Ecto neural progenitor cell (in vitro differentiated cells): ENCODE results near the gene VWA7.
A peak's percentile ranks its signal among the peaks of the same experiment; 100 is the strongest.
"Not testable (repeated sequence)": the region's sequence is repeated elsewhere in the genome, so short reads cannot be mapped to it uniquely, and the experiment has no call there.

Experiments used
- DNase-seq: peaks from one replicate; pipeline ENCODE4 v3.0.0-alpha.2; 2018; ENCODE audit warnings: low spot score

Gene VWA7, protein sequence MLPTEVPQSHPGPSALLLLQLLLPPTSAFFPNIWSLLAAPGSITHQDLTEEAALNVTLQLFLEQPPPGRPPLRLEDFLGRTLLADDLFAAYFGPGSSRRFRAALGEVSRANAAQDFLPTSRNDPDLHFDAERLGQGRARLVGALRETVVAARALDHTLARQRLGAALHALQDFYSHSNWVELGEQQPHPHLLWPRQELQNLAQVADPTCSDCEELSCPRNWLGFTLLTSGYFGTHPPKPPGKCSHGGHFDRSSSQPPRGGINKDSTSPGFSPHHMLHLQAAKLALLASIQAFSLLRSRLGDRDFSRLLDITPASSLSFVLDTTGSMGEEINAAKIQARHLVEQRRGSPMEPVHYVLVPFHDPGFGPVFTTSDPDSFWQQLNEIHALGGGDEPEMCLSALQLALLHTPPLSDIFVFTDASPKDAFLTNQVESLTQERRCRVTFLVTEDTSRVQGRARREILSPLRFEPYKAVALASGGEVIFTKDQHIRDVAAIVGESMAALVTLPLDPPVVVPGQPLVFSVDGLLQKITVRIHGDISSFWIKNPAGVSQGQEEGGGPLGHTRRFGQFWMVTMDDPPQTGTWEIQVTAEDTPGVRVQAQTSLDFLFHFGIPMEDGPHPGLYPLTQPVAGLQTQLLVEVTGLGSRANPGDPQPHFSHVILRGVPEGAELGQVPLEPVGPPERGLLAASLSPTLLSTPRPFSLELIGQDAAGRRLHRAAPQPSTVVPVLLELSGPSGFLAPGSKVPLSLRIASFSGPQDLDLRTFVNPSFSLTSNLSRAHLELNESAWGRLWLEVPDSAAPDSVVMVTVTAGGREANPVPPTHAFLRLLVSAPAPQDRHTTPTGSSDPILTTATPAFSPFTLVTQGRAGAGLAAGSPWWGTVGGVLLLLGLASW

DNA sequence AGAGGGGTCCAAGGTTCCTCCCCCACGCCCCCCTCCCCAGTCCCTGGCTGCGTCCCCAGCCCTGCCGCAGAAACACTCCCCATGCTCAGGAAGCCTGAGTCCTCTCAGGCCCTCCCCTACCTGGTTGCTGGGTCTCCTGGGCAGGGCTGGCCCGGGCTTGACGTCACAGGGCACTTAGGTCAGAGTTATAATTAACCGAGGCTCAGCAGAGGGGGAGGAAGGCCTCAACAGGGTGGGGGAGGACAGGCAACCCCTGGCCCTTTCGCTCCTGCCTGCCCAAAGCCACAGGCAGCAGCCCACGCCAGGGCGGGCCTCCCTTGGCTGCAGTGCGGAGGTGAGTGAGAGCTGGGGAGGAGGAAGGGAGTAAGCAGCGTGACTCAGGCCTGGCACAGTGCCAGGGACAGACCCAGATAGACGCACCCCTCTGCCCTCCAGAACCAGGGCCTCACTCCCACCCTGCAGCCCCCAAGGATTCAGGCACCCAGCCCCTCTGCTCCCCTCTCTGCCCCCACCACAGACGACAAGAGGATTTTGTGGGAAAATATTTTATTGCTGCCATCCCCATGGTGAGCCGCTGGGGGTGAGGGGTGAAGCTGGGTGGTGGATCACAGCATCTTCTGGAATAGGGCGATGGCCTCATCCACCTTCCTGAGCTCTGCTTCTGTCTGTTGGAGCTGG, at the start of gene VWA7:
VWA7 (minus strand) TSS at position 340 of the 678 bp plus-strand sequence. CDS start 549 bp downstream, outside the sequence.
- no peak for DNase-seq

DNA sequence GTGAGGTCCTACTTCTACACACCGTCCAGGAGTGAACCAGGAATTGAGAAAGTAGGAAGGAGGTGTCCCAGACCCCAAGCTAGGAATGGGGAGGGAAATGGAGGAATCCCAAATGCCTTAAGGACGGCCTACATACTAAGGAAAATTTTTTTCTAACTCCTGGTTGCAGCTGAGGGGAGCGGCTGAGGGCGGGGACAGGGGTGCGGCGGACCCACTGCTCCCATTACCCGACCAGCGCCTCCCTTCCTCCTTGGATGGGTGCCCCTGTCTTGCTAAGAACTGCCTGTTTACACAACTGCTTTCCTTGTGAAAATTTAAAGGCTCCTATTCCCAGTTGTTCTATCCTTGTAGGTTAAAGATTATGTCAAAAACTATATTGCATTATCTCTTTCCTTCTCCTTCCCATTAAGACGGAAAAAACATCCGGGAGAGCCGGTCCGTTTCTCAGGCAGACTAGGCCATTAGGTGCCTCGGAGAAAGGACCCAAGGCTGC, 49.7 kb upstream of the VWA7 start:
- DNase-seq: no peak

DNA sequence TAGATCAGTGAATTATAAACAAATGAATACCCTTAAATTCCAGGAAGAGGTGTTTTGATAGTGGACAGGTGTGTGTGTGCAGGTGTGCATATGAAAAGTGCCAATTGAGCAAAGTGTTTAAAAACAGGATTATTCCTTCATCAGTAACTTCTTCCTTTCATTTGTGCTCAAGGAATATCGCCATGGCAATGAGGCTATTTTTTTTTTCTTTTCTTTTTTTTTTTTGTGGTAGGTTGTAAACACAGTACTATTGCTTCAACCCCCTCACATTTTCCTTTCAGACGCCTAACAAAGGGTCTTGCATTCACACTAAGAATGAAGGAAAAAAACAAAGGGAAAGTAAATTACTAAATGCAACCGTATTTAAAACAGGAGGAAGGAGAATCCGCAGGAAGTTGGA, 48.4 kb upstream of the VWA7 start:
- no peak for DNase-seq

GRCh38 chr6:31823592-31824196, 46.6 kb upstream of the VWA7 start:
- not testable (repeated sequence) for DNase-seq

- DNase-seq: peak; percentile 63
Measured at GRCh38 chr6:31822036-31822821, 45.1 kb upstream of the VWA7 start.

DNA sequence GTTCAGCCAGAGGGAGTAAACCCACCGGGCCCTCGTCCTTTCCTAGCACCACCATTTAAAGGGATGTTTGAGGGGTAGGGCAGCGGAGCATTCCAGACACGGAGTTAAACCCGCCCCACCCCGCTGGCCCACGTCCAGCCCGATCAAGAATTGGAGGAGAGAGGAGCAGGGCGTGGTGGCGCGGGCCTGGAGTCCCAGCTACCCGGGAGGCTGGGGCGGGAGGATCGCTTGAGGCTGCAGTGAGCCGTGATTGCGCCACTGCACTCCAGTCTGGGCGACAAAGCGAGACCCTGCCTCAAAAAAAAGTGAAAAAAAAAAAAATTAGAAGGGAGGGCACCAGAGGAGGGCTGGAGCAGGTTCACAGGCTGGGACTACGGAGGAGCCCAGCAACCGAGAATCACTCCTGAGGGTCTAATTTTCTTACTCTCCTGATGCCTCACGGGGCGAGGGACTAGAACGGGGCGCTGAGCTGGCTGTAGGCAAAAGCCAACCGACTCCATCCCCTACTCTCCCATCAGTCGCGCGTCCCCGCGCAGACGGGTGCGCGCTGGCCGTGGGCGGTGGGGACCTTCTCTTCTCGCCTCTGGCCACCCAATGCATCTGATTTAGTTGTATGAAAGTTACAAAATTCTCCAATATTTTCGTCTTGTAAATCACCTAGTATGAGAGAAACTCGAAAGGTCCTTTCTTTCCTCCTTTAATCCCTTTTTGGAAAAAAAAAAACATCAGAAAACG, 44.3 kb upstream of the VWA7 start:
- peak; percentile 68 for DNase-seq

GRCh38 chr6:31820399-31820798, 43.3 kb upstream of the VWA7 start:
- not testable (repeated sequence) for DNase-seq

- no peak for DNase-seq
Measured at GRCh38 chr6:31819871-31820299, 42.8 kb upstream of the VWA7 start.

GRCh38 chr6:31817929-31818511, 40.9 kb upstream of the VWA7 start:
- DNase-seq: not testable (repeated sequence)

DNA sequence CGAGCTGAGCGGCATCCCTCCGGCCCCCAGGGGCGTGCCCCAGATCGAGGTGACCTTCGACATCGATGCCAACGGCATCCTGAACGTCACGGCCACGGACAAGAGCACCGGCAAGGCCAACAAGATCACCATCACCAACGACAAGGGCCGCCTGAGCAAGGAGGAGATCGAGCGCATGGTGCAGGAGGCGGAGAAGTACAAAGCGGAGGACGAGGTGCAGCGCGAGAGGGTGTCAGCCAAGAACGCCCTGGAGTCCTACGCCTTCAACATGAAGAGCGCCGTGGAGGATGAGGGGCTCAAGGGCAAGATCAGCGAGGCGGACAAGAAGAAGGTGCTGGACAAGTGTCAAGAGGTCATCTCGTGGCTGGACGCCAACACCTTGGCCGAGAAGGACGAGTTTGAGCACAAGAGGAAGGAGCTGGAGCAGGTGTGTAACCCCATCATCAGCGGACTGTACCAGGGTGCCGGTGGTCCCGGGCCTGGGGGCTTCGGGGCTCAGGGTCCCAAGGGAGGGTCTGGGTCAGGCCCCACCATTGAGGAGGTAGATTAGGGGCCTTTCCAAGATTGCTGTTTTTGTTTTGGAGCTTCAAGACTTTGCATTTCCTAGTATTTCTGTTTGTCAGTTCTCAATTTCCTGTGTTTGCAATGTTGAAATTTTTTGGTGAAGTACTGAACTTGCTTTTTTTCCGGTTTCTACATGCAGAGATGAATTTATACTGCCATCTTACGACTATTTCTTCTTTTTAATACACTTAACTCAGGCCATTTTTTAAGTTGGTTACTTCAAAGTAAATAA, 40.2 kb upstream of the VWA7 start:
- not testable (repeated sequence) for DNase-seq

DNA sequence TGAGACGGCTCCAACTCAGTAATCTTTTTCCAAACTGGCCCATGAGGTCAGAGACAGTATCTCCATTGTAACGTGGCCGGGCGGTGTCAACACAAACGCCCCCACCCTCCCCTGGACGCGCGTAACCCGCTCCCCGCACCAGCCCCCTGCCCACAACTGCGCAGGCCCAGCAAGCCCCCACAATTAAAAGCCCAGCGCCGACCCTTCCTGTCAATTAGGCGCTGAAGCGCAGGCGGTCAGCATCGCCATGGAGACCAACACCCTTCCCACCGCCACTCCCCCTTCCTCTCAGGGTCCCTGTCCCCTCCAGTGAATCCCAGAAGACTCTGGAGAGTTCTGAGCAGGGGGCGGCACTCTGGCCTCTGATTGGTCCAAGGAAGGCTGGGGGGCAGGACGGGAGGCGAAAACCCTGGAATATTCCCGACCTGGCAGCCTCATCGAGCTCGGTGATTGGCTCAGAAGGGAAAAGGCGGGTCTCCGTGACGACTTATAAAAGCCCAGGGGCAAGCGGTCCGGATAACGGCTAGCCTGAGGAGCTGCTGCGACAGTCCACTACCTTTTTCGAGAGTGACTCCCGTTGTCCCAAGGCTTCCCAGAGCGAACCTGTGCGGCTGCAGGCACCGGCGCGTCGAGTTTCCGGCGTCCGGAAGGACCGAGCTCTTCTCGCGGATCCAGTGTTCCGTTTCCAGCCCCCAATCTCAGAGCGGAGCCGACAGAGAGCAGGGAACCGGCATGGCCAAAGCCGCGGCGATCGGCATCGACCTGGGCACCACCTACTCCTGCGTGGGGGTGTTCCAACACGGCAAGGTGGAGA, 38.1 kb upstream of the VWA7 start, which contains the start of the genes HSPA1A and HSPA1L:
HSPA1A (plus strand) TSS at position 519 of the 814 bp plus-strand sequence; CDS start at position 733, 214 bp downstream.
HSPA1L (minus strand) TSS at position 259 of the 814 bp plus-strand sequence. CDS start 3,311 bp downstream, outside the sequence.
- peak; percentile 98 for DNase-seq

DNA sequence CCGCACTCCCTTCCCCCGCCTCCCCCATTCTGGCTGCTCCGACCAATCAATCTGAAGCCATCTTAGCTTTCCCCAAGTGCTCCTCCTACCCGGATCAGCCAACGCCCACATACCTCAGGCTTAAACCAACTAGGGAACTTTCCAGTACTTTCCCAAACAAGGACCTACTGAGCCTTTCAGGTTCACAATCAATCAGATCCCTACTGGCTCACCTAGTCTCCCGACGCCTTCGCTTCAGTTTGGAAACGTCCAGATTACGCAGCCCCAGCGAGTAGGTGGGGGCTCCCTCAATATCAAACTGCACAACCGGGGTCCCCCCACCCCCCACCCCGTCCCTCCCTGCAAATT, 37.5 kb upstream of the VWA7 start:
- peak; percentile 89 for DNase-seq

DNA sequence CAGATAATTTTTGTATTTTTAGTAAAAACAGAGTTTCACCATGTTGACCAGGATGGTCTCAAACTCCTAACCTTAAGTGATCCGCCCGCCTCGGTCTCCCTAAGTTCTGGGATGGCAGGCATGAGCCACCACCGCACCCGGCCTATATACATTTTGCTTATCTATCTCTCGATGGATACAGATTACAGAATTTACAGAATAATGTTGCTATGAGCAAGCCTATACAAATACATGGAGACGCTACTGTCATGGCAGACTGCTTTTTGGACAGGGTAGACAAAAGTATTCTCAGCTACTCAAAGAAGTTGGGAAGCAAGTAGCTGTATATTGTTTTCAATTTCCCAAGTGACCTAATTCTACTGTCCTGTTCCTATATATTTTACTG, 36.3 kb upstream of the VWA7 start:
- DNase-seq: no peak

- DNase-seq: no peak
Measured at GRCh38 chr6:31811645-31812044, 34.5 kb upstream of the VWA7 start.

GRCh38 chr6:31808599-31808998, 31.5 kb upstream of the VWA7 start:
- DNase-seq: not testable (repeated sequence)

DNA sequence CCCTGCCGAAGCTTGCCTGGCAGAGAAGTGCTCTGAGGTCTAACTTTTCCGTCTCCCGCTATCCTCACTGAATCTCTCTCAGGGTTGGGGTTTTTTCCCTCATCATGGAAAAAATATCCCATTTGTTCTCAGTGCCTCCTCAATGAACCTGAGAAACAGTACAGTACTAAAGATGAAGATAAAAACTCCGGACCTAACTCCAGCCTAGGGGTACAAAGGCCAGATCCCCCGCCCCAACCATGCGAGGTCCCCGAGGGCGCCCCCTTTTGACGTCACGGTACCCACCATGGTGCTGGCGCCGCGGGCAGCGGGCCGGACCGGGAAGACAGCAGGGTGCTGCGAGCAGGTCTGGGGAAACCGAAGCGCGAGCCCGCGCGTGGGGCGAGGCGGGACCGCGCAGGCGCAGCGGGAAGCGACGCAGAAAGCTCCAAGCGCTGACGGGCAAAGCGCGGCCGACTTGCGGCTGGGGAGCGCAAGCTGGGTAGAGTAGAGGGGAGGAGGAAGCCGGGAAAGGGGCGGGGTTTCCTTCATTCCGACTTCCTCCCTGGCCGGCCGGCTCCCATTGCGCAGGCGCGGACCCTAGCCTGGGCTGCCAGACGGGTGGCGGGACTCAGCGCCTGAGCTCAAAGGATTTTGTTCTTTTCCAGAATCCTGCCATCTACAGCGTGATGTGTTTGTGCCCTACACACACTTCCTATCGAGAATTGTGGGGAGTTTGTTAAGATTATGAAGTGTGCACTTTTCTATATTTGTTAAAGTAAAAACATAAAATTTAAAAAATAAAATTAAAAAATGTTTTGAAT, 29.5 kb upstream of the VWA7 start, which contains the start of gene LSM2:
LSM2 (minus strand) TSS at position 497 of the 803 bp plus-strand sequence; CDS start at position 288, 209 bp downstream.
- DNase-seq: peak; percentile 98

DNA sequence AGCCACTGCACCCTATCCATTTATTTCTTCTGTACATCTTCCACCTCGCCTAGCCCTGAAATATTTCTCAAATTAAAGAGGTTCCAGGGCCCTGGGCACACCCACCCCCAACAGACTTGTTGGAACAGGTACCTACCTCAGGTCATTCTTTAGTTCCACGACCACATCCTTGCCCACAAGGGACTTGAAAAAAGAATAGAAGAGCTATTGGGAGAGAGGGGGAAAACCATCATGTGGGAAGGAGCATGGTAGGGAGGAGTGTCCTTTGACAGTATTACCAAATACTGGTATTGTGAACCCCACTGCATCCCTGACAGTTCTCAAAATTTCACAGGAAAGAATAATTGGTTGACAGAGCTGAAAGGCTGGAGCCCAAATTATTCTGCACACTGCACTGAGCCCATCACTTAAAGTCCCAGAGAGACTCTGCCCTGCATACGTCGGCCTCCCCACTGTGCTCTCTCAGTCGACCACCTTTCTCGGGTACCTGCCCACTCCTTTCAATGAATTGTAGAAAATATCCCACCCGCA, 28.9 kb upstream of the VWA7 start:
- no peak for DNase-seq
